PC-9 (cell line): ENCODE data around the gene SYNGR1.
A peak's percentile ranks its signal among the peaks of the same experiment; 100 is the strongest.

Experiments used
- CTCF ChIP-seq: fragments of 200-600 bp; sonication (generic); conservative IDR thresholded peaks from 2 replicates; pipeline ENCODE4 v1.6.1; 2017; ENCODE audit warnings: mixed run types, antibody characterized with exemption, mild to moderate bottlenecking, moderate library complexity
- EZH2 ChIP-seq: fragments of 200-600 bp; sonication (generic); IDR thresholded peaks from 2 replicates; pipeline ENCODE4 v1.8.0; 2017; ENCODE audit warnings: antibody characterized with exemption, low read depth

GRCh38 chr22:39316440-39317083, 33.2 kb upstream of the SYNGR1 start:
- peak; percentile 96 for TF ChIP-seq CTCF
- TF ChIP-seq EZH2, result no peak
